K562 (cell line): Measurements from ENCODE around the gene SLC44A5. TPM values are rescaled to one million over a fixed set of nuclear protein-coding genes. Genes with fewer than 3 reads are reported as not detected.

Source experiments
- ATAC-seq: fragments of 200-7000 bp; cut with Tn5 transposase; 3 replicates; pipeline ENCODE4 v1.9.1; 2020; ENCODE audit warnings: moderate library complexity
- BruUV-seq: library from RNA; stranded (reverse); fragments of 400-500 nt; replicated peaks from 2 replicates; lab custom pipeline; 2021; lab: Mats Ljungman, UMichigan
- CTCF ChIA-PET: fragments of 300-600 bp; formaldehyde crosslinking; extraction: SDS; loops from one replicate; lab custom pipeline; 2021; ENCODE audit warnings: low intra/inter-chr PET ratio; lab: Yijun Ruan, JAX
- POLR2A ChIA-PET: fragments of 300-600, 350-650 bp; sonication (Branson Sonifier 250); formaldehyde crosslinking; extraction: SDS; loops from one replicate; lab custom pipeline; 2021; ENCODE audit warnings: antibody characterized with exemption, inconsistent platforms; lab: Yijun Ruan, JAX
- DNase-seq, 4 experiments: peaks; one replicate each; pipeline versions ENCODE4 v3.0.0 to v3.0.0-alpha.2; 2011 to 2018; ENCODE audit warnings: low spot score in 3 of 4, mixed read lengths in 3 of 4; ENCODE audit errors: extremely low read depth in 1 of 4
- FAIRE-seq: peaks from 2 replicates; lab custom pipeline; 2011; peaks lifted over from hg19 to GRCh38; lab: Jason Lieb, UNC
- H2AFZ ChIP-seq: 2 replicates; pipeline ENCODE4 v1.6.0; 2011; ENCODE audit warnings: low read depth, low read length, control low read depth, inconsistent platforms
- H3K27ac ChIP-seq: fragments of 200-600 bp; 3 replicates; pipeline ENCODE4 v1.8.0; 2011; ENCODE audit warnings: low read depth, mild to moderate bottlenecking, control low read depth, inconsistent platforms, low read length, moderate library complexity, mixed read lengths; ENCODE audit errors: extremely low read depth
- H3K27me3 ChIP-seq, 2 experiments: fragments of 300-600 bp in 1 of 2; 2 replicates in 1 of 2; 3 replicates in 1 of 2; pipeline versions ENCODE4 v1.6.0 to v1.8.0; 2011; ENCODE audit warnings: inconsistent platforms in 2 of 2, low read length in 2 of 2, mild to moderate bottlenecking in 1 of 2, mixed read lengths in 1 of 2, moderate library complexity in 1 of 2; ENCODE audit not compliant: control insufficient read depth in 2 of 2, insufficient read depth in 2 of 2
- H3K36me3 ChIP-seq: fragments of 300-600 bp; 3 replicates; pipeline ENCODE4 v1.8.0; 2011; ENCODE audit warnings: mild to moderate bottlenecking, low read length, inconsistent platforms; ENCODE audit not compliant: control insufficient read depth, insufficient read depth
- H3K4me1 ChIP-seq, 2 experiments: fragments of 200-600 bp in 1 of 2; replicated peaks in 1 of 2; 2 replicates in 1 of 2; 3 replicates in 1 of 2; pipeline versions ENCODE4 v1.5.1 to v1.8.0; 2011; ENCODE audit warnings: inconsistent platforms in 2 of 2, low read length in 2 of 2, mild to moderate bottlenecking in 1 of 2, mixed read lengths in 1 of 2, moderate library complexity in 1 of 2; ENCODE audit not compliant: control insufficient read depth in 2 of 2, insufficient read depth in 2 of 2
- H3K4me2 ChIP-seq: 2 replicates; pipeline ENCODE4 v1.6.1; 2011; ENCODE audit warnings: low read length, control low read depth, inconsistent platforms, mixed read lengths; ENCODE audit not compliant: insufficient read depth
- H3K4me3 ChIP-seq: fragments of 200-600 bp; sonication (generic), shearing (Covaris generic); 2 replicates; pipeline ENCODE4 v1.5.1; 2016; ENCODE audit warnings: control low read depth, inconsistent platforms
- H3K79me2 ChIP-seq: fragments of 200-600 bp; 3 replicates; pipeline ENCODE4 v1.8.0; 2011; ENCODE audit warnings: low read length, inconsistent platforms; ENCODE audit not compliant: control insufficient read depth, insufficient read depth
- H3K9ac ChIP-seq, 2 experiments: 2 replicates each; pipeline versions ENCODE4 v1.6.0 to v1.6.1; 2011; ENCODE audit warnings: low read depth in 2 of 2, low read length in 2 of 2, control low read depth in 1 of 2, inconsistent platforms in 1 of 2, mild to moderate bottlenecking in 1 of 2, mixed read lengths in 1 of 2; ENCODE audit not compliant: insufficient read depth in 1 of 2
- H3K9me1 ChIP-seq: one replicate; pipeline ENCODE4 v1.6.0; 2011; ENCODE audit warnings: inconsistent platforms, mild to moderate bottlenecking, low read length, moderate library complexity; ENCODE audit not compliant: control insufficient read depth, insufficient read depth
- H3K9me3 ChIP-seq: replicated peaks from 2 replicates; pipeline ENCODE4 v1.5.1; 2011; ENCODE audit warnings: low read depth, low read length, inconsistent platforms; ENCODE audit not compliant: control insufficient read depth, insufficient read depth
- H4K20me1 ChIP-seq: replicated peaks from 2 replicates; pipeline ENCODE4 v1.6.1; 2011; ENCODE audit warnings: low read length, inconsistent platforms, mixed read lengths; ENCODE audit not compliant: control insufficient read depth, insufficient read depth
- PREB ChIP-seq: sonication (generic); formaldehyde crosslinking; IDR thresholded peaks from 2 replicates; pipeline ENCODE4 v1.8.1; 2023; ENCODE audit warnings: mild to moderate bottlenecking, missing genetic modification reagents
- SLC30A9 ChIP-seq: fragments of 250-450 bp; sonication (Bioruptor Pico); IDR thresholded peaks from 2 replicates; pipeline ENCODE4 v1.8.0; 2022; ENCODE audit warnings: mild to moderate bottlenecking, moderate library complexity
- TCF15 ChIP-seq: fragments of 250-450 bp; sonication (Bioruptor Pico); IDR thresholded peaks from 2 replicates; pipeline ENCODE4 v1.8.0; 2022; ENCODE audit warnings: moderate library complexity, mild to moderate bottlenecking, inconsistent platforms
- ZBTB11 ChIP-seq, 3 experiments: fragments of 200-800 bp in 1 of 3; fragments of 250-450 bp in 1 of 3; fragments of 450-650 bp in 1 of 3; sonication (Bioruptor Pico) in 1 of 3; sonication (Bioruptor generic) in 1 of 3; formaldehyde crosslinking in 1 of 3; IDR thresholded peaks; 2 replicates each; pipeline versions ENCODE4 v1.6.1 to v1.8.0; 2016 to 2022; ENCODE audit warnings: mild to moderate bottlenecking in 2 of 3, missing genetic modification characterization in 2 of 3, missing compliant biosample characterization in 1 of 3, moderate library complexity in 1 of 3
- in situ Hi-C: fragments of 300-500 bp; cut with MboI; formaldehyde crosslinking; loops from 4 replicates; pipeline ENCODE4 v1.15.0; 2018; ENCODE audit warnings: inconsistent platforms, mixed read lengths
- intact Hi-C: fragments of 100-400 bp; cut with micrococcal nuclease; formaldehyde crosslinking; loops from 2 replicates; pipeline ENCODE4 v1.14.2; 2022
- polyA plus RNA-seq, 8 experiments: library from polyadenylated mRNA; depleted of rRNA in 4 of 8; stranded (reverse) in 5 of 8; unstranded in 3 of 8; fragments of >200 nt; fragmentation: Nextera tagmentation in 2 of 8; fragmentation: Illumina TruSeq in 1 of 8; extraction: Ambion mirVana in 2 of 8; extraction: Trizol in 1 of 8; gene quantifications; 2 replicates each; pipeline versions ENCODE4 v1.2.1 to v1.2.3, GENCODE V29; 2011 to 2014; ENCODE audit warnings: inconsistent platforms in 1 of 8, missing spikeins in 1 of 8
- total RNA-seq, 7 experiments: library from RNA; depleted of rRNA in 6 of 7; stranded (reverse); fragments of >200 nt in 6 of 7; fragmentation: Illumina TruSeq in 2 of 7; extraction: Trizol in 2 of 7; gene quantifications; 2 replicates each; pipeline versions ENCODE4 v1.2.1 to v1.2.3, GENCODE V29; 2011 to 2021; ENCODE audit warnings: low replicate concordance in 1 of 7

The SLC44A5 gene
- total and polyA plus RNA-seq, 9 of the 15 experiments (the other 6 are each of a cell fraction or from before 2014, with no cell fraction given) = 1.2 to 10.1 (median 3.2) TPM

- TF ChIP-seq PREB (CRISPR knock-in tag) = no peak
- TF ChIP-seq TCF15 (CRISPR knock-in tag) = no peak
Observed at GRCh38 chr1:75554181-75554580, 56.7 kb downstream of the SLC44A5 start (continued).

- no peak overlapping the region for H2AFZ ChIP-seq
- TF ChIP-seq ZBTB11 (CRISPR knock-in tag; IDR thresholded peaks at IDR 0.05) (no peak), SLC30A9 (CRISPR knock-in tag) (no peak)
- H3K36me3 ChIP-seq = no peaks in the 10 kb centered on the region
- no peak overlapping the region for H3K4me3 ChIP-seq
- ChIA-PET POLR2A (no interaction called here), CTCF (no interaction called here)
- H4K20me1 ChIP-seq = no peaks in the 10 kb centered on the region
- H3K4me1 ChIP-seq = no peaks in the 10 kb centered on the region
- BruUV-seq = no TSS peak
- DNase-seq (no peak), ATAC-seq (no peak), FAIRE-seq (peak; percentile 51)
- in situ Hi-C loops = no loop called here
- H3K4me2 ChIP-seq = no peak overlapping the region
- no peak overlapping the region for H3K9ac ChIP-seq
- H3K9me3 ChIP-seq = no peaks in the 10 kb centered on the region
- no peak overlapping the region for H3K27ac ChIP-seq
- H3K9me1 ChIP-seq = no peaks in the 10 kb centered on the region
- no peaks in the 10 kb centered on the region for H3K79me2 ChIP-seq
- intact Hi-C loops = no loop called here
- no peaks in the 10 kb centered on the region for H3K27me3 ChIP-seq
Observed at GRCh38 chr1:75550559-75550958, 60.4 kb downstream of the SLC44A5 start.
